Esophagus squamous epithelium (tissue), 5 donors: ENCODE measurements around the gene ZMIZ2. TPM values are rescaled to one million over a fixed set of nuclear protein-coding genes. Genes with fewer than 3 reads are reported as not detected.
A peak's percentile ranks its signal among the peaks of the same experiment; 100 is the strongest.

Source experiments
- DNase-seq: peaks from one replicate; lab custom pipeline; 2025; lab: John Stamatoyannopoulos, UW
- H3K27ac ChIP-seq, 4 donors: fragments of 200-600 bp; sonication (generic); one replicate each; pipeline ENCODE4 v1.5.1; 2016 to 2019; ENCODE audit warnings: mild to moderate bottlenecking in 1 of 4
- H3K27me3 ChIP-seq, 4 donors: fragments of 200-600 bp; sonication (generic); 1 replicate in 3 of 4; 2 replicates in 1 of 4; pipeline versions ENCODE4 v1.5.1 to v1.6.0; 2017 to 2021; ENCODE audit warnings: antibody characterized with exemption in 1 of 4
- H3K36me3 ChIP-seq, 3 donors: fragments of 200-600 bp; sonication (generic); one replicate each; pipeline ENCODE4 v1.5.1; 2016 to 2019
- H3K4me1 ChIP-seq, 3 donors: fragments of 200-600 bp; sonication (generic); one replicate each; pipeline ENCODE4 v1.5.1; 2017 to 2019
- H3K4me3 ChIP-seq, 4 donors: fragments of 200-600 bp; sonication (generic); 1 replicate in 3 of 4; 2 replicates in 1 of 4; pipeline ENCODE4 v1.5.1; 2016 to 2019; ENCODE audit warnings: mild to moderate bottlenecking in 2 of 4, moderate library complexity in 1 of 4
- H3K9me3 ChIP-seq, 3 donors: fragments of 200-600 bp; sonication (generic); one replicate each; pipeline ENCODE4 v1.5.1; 2016 to 2019
- POLR2A ChIP-seq, 4 donors: fragments of 450-650 bp; IDR thresholded peaks; one replicate each; pipeline ENCODE4 v1.6.1; 2017; ENCODE audit warnings: antibody characterized with exemption in 4 of 4, mild to moderate bottlenecking in 4 of 4, moderate library complexity in 3 of 4
- whole genome bisulfite sequencing, 2 donors: methylation state at CpG; one replicate each; pipeline ENCODE4 v1.1.5; 2018; 5-methylcytosine and 5-hydroxymethylcytosine counted together
- intact Hi-C: fragments of 100-400 bp; cut with DNase I; formaldehyde crosslinking; loops from one replicate; pipeline ENCODE4 v1.15.0; 2022
- total RNA-seq, 4 donors: library from RNA; depleted of rRNA; stranded (reverse); fragments of >200 nt; gene quantifications; one replicate each; pipeline ENCODE4 v1.1.0, GENCODE V29; 2016
- TF ChIP-seq, protein P1 (sequence below), 6 experiments: fragments of 450-650 bp in 4 of 6; fragments of 200-600 bp in 2 of 6; sonication (generic) in 2 of 6; IDR thresholded peaks; one replicate each; pipeline ENCODE4 v1.5.1; 2016 to 2019; ENCODE audit warnings: antibody characterized with exemption in 6 of 6, mild to moderate bottlenecking in 4 of 6, moderate library complexity in 4 of 6
- donor health status: DM: yes; HTN: yes; CAD: no.

ZMIZ2 gene
- total RNA-seq, 4 donors from 2014 or later, result 6.9 to 25.4 (median 18.3) TPM

GRCh38 chr7:44762300-44762699 is 13.7 kb downstream of the ZMIZ2 start:
- no peak for TF ChIP-seq POLR2A (IDR thresholded peaks at IDR 0.05)
- TF ChIP-seq, protein P1, sequence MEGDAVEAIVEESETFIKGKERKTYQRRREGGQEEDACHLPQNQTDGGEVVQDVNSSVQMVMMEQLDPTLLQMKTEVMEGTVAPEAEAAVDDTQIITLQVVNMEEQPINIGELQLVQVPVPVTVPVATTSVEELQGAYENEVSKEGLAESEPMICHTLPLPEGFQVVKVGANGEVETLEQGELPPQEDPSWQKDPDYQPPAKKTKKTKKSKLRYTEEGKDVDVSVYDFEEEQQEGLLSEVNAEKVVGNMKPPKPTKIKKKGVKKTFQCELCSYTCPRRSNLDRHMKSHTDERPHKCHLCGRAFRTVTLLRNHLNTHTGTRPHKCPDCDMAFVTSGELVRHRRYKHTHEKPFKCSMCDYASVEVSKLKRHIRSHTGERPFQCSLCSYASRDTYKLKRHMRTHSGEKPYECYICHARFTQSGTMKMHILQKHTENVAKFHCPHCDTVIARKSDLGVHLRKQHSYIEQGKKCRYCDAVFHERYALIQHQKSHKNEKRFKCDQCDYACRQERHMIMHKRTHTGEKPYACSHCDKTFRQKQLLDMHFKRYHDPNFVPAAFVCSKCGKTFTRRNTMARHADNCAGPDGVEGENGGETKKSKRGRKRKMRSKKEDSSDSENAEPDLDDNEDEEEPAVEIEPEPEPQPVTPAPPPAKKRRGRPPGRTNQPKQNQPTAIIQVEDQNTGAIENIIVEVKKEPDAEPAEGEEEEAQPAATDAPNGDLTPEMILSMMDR (IDR thresholded peaks at IDR 0.05), result no peak
- no peaks in the 10 kb centered on the region for H3K9me3 ChIP-seq
- intact Hi-C loops, result no loop called here
- peak overlapping the region in 1 of 4 donors; percentile 5 for H3K4me3 ChIP-seq
- H3K4me1 ChIP-seq, result peaks cover 3 to 41% (median 6%) of the 10 kb centered on the region in 3 donors
- no peaks in the 10 kb centered on the region for H3K27me3 ChIP-seq
- H3K36me3 ChIP-seq, result peaks cover 41 to 100% (median 60%) of the 10 kb centered on the region in 3 donors
- 57 to 74% methylated on average over 6 to 8 of the region's 9 CpGs for WGBS, 2 donors
- no peak for DNase-seq
- H3K27ac ChIP-seq, result peak overlapping the region; percentile 3 to 80 (median 34)

DNA sequence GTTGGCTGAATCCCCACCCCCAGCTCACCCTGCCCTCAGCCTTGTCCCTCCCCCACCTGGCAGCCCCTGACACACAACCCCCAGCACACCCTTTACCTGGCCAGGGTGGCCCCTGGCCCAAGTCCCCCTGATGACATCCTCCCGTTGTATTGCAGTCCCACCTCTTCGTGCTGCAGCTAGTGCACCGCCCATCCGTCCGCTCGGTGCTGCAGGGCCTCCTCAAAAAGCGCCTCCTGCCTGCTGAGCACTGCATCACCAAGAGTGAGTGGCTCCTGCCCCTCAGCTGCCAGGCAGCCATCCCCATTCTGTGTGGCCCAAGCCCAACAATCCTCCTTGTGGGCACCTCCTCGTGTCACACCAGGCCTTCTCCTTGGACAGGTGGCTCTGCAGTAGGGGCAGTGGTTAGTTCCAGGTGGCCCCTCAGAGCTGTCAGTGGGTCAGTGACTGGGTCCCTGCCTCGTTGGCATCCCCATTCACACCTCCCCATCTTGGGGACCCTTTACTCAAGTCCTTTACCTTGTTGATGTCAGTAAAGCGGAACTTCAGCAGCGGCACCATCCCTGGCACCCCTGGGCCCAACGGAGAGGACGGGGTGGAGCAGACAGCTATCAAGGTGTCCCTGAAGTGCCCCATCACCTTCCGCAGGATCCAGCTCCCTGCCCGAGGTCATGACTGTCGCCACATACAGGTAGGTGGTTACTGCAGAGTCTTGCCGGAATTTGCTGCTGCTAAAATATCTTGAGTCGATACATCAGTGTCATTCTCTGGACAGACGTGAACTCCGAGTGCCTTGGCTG is 14.3 kb downstream of the ZMIZ2 start:
- H3K27me3 ChIP-seq, result no peaks in the 10 kb centered on the region
- 89 to 92% methylated on average over 14 to 15 of the region's 20 CpGs for WGBS, 2 donors
- peaks cover 35 to 100% (median 58%) of the 10 kb centered on the region in 3 donors for H3K36me3 ChIP-seq
- H3K27ac ChIP-seq, result peak overlapping the region in 3 of 4 donors; percentile 3 to 80 (median 60)
- peaks cover 7 to 41% (median 12%) of the 10 kb centered on the region in 3 donors for H3K4me1 ChIP-seq
- no peak for DNase-seq
- no peak overlapping the region for H3K4me3 ChIP-seq
- no peaks in the 10 kb centered on the region for H3K9me3 ChIP-seq
- TF ChIP-seq, protein P1 (IDR thresholded peaks at IDR 0.05), result no peak
- TF ChIP-seq POLR2A (IDR thresholded peaks at IDR 0.05), result no peak
- intact Hi-C loops, result no loop called here

- Histone ChIP-seq H3K4me3 (no peak overlapping the region), H3K4me1 (peaks cover 18 to 51% (median 24%) of the 10 kb centered on the region in 3 donors), H3K9me3 (no peaks in the 10 kb centered on the region), H3K27ac (no peak overlapping the region), H3K36me3 (peaks cover 31 to 89% (median 53%) of the 10 kb centered on the region in 3 donors), H3K27me3 (no peaks in the 10 kb centered on the region)
- DNase-seq, result no peak
- intact Hi-C loops, result no loop called here
- no peak for TF ChIP-seq POLR2A (IDR thresholded peaks at IDR 0.05)
- TF ChIP-seq, protein P1 (IDR thresholded peaks at IDR 0.05), result no peak
- 95 to 98% methylated on average over 5 to 6 of the region's 6 CpGs for WGBS, 2 donors
These were observed 15.4 kb downstream of the ZMIZ2 start for GRCh38 chr7:44764081-44764480.

- Histone ChIP-seq H3K4me3 (no peak overlapping the region), H3K9me3 (no peaks in the 10 kb centered on the region), H3K27me3 (no peaks in the 10 kb centered on the region), H3K4me1 (peaks cover 27 to 59% (median 32%) of the 10 kb centered on the region in 3 donors), H3K36me3 (peaks cover 31 to 81% (median 44%) of the 10 kb centered on the region in 3 donors), H3K27ac (no peak overlapping the region)
- 78% methylated on average over 6 of the region's 22 CpGs; no CpG with 5 or more reads in 1 of the 2 donors for WGBS, 2 donors
- intact Hi-C loops, result no loop called here
- TF ChIP-seq POLR2A (IDR thresholded peaks at IDR 0.05), result no peak
- TF ChIP-seq, protein P1 (IDR thresholded peaks at IDR 0.05), result no peak
- no peak for DNase-seq
These were observed 16.3 kb downstream of the ZMIZ2 start for GRCh38 chr7:44764665-44765578.
